Mesodermal cell (in vitro differentiated cells): ENCODE measurements around the gene SLC5A4. TPM values are rescaled to one million over a fixed set of nuclear protein-coding genes. Genes with fewer than 3 reads are reported as not detected.
"Not testable (repeated sequence)": the region's sequence is repeated elsewhere in the genome, so short reads cannot be mapped to it uniquely, and the experiment has no call there.

Experiments used
- H3K27ac ChIP-seq: 2 replicates; pipeline ENCODE4 v1.7.0; 2013; ENCODE audit warnings: mild to moderate bottlenecking, low read depth, low read length, moderate library complexity; ENCODE audit not compliant: severe bottlenecking
- H3K36me3 ChIP-seq: 2 replicates; pipeline ENCODE4 v1.7.1; 2013; ENCODE audit warnings: mild to moderate bottlenecking, low read length, moderate library complexity; ENCODE audit not compliant: control insufficient read depth, insufficient read depth
- H3K4me1 ChIP-seq: one replicate; pipeline ENCODE4 v1.7.1; 2013; ENCODE audit warnings: mild to moderate bottlenecking, low read length; ENCODE audit not compliant: insufficient read depth, control insufficient read depth, poor library complexity, severe bottlenecking
- H3K4me3 ChIP-seq: 2 replicates; pipeline ENCODE4 v1.7.0; 2013; ENCODE audit warnings: low read length, control low read depth, mild to moderate bottlenecking; ENCODE audit not compliant: insufficient read depth, poor library complexity, severe bottlenecking; ENCODE audit errors: extremely low read depth
- H3K9me3 ChIP-seq: 2 replicates; pipeline ENCODE4 v1.7.1; 2013; ENCODE audit warnings: mild to moderate bottlenecking, low read length, moderate library complexity; ENCODE audit not compliant: control insufficient read depth
- WGBS, 2 experiments: methylation state at CpG; one replicate each; pipeline ENCODE4 v1.1.5; 2013; ENCODE audit warnings: missing lambda C conversion rate in 2 of 2; ENCODE audit not compliant: insufficient coverage in 2 of 2; 5-methylcytosine and 5-hydroxymethylcytosine counted together
- polyA plus RNA-seq, 2 experiments: library from polyadenylated mRNA; stranded (reverse); fragments of 50-300 nt; gene quantifications; one replicate each; pipeline ENCODE4 v1.2.3, GENCODE V29; 2013

Gene SLC5A4
- 0.33 TPM for polyA plus RNA-seq (2013, experiment 1 of 2)
- polyA plus RNA-seq (2013, experiment 2 of 2) = 0.40 TPM

GRCh38 chr22:32255217-32255616, at the start of gene SLC5A4:
Gene SLC5A4 (minus strand): TSS chr22:32255347. CDS start chr22:32255329, 18 bp downstream.
- no peaks in the 10 kb centered on the region for H3K9me3 ChIP-seq
- no peak within 1 kb of the TSS for H3K27ac ChIP-seq
- no peaks in the 10 kb centered on the region for H3K36me3 ChIP-seq
- H3K4me1 ChIP-seq = no peaks in the 10 kb centered on the region
- WGBS, 2 experiments = 78 to 90% methylated on average over 4 of the region's 5 CpGs
- no peak within 1 kb of the TSS for H3K4me3 ChIP-seq

GRCh38 chr22:32293921-32294320, 38.8 kb upstream of the SLC5A4 start:
- not testable (repeated sequence) for H3K4me3 ChIP-seq, H3K36me3 ChIP-seq, H3K9me3 ChIP-seq, H3K4me1 ChIP-seq, H3K27ac ChIP-seq

- H3K4me3 ChIP-seq = no peak overlapping the region
- no peaks in the 10 kb centered on the region for H3K4me1 ChIP-seq
- WGBS, 2 experiments = 40% methylated on average over 1 of the region's 3 CpGs; no CpG with 5 or more reads in 1 of the 2 experiments
- no peaks in the 10 kb centered on the region for H3K9me3 ChIP-seq
- no peak overlapping the region for H3K27ac ChIP-seq
- H3K36me3 ChIP-seq = no peaks in the 10 kb centered on the region
Measured at GRCh38 chr22:32286290-32286840, 31.2 kb upstream of the SLC5A4 start.

- Histone ChIP-seq H3K36me3 (no peaks in the 10 kb centered on the region), H3K4me1 (no peaks in the 10 kb centered on the region), H3K4me3 (no peak overlapping the region), H3K9me3 (no peaks in the 10 kb centered on the region), H3K27ac (no peak overlapping the region)
- WGBS, 2 experiments = 57 to 64% methylated on average over 8 to 10 of the region's 11 CpGs
Measured at GRCh38 chr22:32281072-32281471, 25.9 kb upstream of the SLC5A4 start.

GRCh38 chr22:32275353-32275752, 20.2 kb upstream of the SLC5A4 start:
- not testable (repeated sequence) for H3K4me3 ChIP-seq, H3K27ac ChIP-seq, H3K9me3 ChIP-seq, H3K4me1 ChIP-seq, H3K36me3 ChIP-seq
- no CpG with 5 or more reads among the region's 4 CpGs for WGBS, 2 experiments

GRCh38 chr22:32271389-32271788, 16.2 kb upstream of the SLC5A4 start:
- H3K4me1 ChIP-seq = no peaks in the 10 kb centered on the region
- no peaks in the 10 kb centered on the region for H3K9me3 ChIP-seq
- no peak overlapping the region for H3K27ac ChIP-seq
- WGBS, 2 experiments = 93 to 97% methylated on average over 18 of the region's 18 CpGs
- no peaks in the 10 kb centered on the region for H3K36me3 ChIP-seq
- no peak overlapping the region for H3K4me3 ChIP-seq

- no peaks in the 10 kb centered on the region for H3K36me3 ChIP-seq
- no peaks in the 10 kb centered on the region for H3K9me3 ChIP-seq
- no peaks in the 10 kb centered on the region for H3K4me1 ChIP-seq
- no peak overlapping the region for H3K4me3 ChIP-seq
- WGBS, 2 experiments = 91 to 93% methylated on average over 22 to 24 of the region's 25 CpGs
- no peak overlapping the region for H3K27ac ChIP-seq
Measured at GRCh38 chr22:32270641-32271369, 15.7 kb upstream of the SLC5A4 start.

- no peaks in the 10 kb centered on the region for H3K36me3 ChIP-seq
- no peaks in the 10 kb centered on the region for H3K9me3 ChIP-seq
- no peaks in the 10 kb centered on the region for H3K4me1 ChIP-seq
- no peak overlapping the region for H3K4me3 ChIP-seq
- 72 to 95% methylated on average over 10 to 15 of the region's 16 CpGs for WGBS, 2 experiments
- no peak overlapping the region for H3K27ac ChIP-seq
Measured at GRCh38 chr22:32269316-32269715, 14.2 kb upstream of the SLC5A4 start.

GRCh38 chr22:32267011-32267410, 11.9 kb upstream of the SLC5A4 start:
- Histone ChIP-seq H3K9me3 (no peaks in the 10 kb centered on the region), H3K4me3 (no peak overlapping the region)
- WGBS, 2 experiments = no CpG with 5 or more reads among the region's 3 CpGs

GRCh38 chr22:32265882-32266767, 11.0 kb upstream of the SLC5A4 start:
- 22 to 23% methylated on average over 5 of the region's 10 CpGs for WGBS, 2 experiments
- H3K36me3 ChIP-seq = no peaks in the 10 kb centered on the region
- H3K4me3 ChIP-seq = no peak overlapping the region
- no peaks in the 10 kb centered on the region for H3K4me1 ChIP-seq
- H3K27ac ChIP-seq = no peak overlapping the region
- H3K9me3 ChIP-seq = no peaks in the 10 kb centered on the region

More at GRCh38 chr22:32267011-32267410, 11.9 kb upstream of the SLC5A4 start:
- Histone ChIP-seq H3K4me1 (no peaks in the 10 kb centered on the region), H3K36me3 (no peaks in the 10 kb centered on the region), H3K27ac (no peak overlapping the region)
